Activated CD4-positive, alpha-beta T cell treated with anti-CD3 and anti-CD28 coated beads, Interleukin-2, amount 50 U/mL, for 24 hours (primary cell): ENCODE measurements around the gene C11orf52.
"Not testable (repeated sequence)": the region's sequence is repeated elsewhere in the genome, so short reads cannot be mapped to it uniquely, and the experiment has no call there.

ENCODE experiments used
- DNase-seq, 2 donors: peaks; one replicate each; pipeline ENCODE4 v3.0.0-alpha.2; 2020; ENCODE audit warnings: low read depth in 1 of 2, low spot score in 1 of 2

Gene C11orf52, protein sequence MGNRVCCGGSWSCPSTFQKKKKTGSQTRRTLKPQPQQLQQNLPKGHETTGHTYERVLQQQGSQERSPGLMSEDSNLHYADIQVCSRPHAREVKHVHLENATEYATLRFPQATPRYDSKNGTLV

DNA sequence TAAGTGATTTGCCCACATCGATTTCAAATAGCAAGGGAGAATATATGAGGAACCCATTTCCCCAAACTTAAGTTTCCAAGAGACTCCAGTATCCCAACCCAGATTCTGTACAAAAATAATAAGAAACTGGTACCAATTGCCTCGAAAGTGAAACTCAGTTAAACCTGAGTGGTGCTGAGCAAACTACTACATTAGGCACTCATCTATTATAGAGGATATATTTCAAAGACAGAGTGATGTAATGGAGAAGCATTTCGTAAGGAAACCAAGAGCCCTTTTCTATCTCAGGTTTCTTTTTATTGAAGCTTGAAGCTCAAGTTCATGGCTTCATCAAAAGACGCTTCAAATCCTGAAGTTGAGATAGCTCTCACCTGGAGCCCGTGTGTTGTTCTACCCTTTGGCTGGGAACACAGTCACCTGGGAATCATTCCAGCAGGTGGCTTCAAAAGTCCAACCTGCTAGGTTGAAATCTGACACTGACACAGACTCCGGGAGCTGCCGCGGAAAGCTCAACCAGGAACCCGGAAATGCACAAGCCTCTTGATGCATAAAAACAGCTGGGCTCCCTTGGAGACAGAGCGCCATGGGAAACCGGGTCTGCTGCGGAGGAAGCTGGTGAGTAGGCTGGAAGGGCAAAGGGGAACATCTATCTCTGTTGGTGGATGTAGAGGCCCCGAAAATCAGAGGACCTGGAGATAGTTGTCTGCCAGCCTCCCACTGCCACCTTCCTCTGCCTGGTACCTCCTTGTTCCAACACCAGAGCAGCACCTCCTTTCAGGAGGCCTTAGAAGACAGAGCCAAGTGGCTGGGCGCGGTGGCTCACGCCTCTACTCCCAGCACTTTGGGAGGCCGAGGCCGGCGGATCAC, at the start of gene C11orf52:
C11orf52 (plus strand) TSS at position 524 of the 867 bp plus-strand sequence; CDS start at position 584, 60 bp downstream.
- no peak for DNase-seq

DNA sequence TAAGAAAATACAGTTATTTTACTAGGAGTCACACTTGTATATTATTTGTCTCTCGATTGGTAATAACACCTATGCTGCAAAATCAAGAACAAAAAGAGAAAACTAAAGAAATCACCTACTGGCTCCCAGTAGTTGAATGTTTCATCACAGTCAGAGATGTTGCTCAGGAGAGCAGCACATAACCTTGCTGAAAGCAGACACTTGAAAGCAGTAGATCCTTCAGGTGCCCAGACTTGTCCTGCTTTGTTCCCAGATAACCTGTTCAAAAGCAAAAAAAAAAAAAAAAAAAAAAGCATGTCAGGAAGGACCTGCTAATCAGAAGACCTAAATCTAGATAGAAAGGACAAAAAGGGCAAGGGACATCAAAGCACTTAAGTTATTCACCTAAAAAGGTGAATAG, 48.6 kb upstream of the C11orf52 start:
- no peak for DNase-seq

DNA sequence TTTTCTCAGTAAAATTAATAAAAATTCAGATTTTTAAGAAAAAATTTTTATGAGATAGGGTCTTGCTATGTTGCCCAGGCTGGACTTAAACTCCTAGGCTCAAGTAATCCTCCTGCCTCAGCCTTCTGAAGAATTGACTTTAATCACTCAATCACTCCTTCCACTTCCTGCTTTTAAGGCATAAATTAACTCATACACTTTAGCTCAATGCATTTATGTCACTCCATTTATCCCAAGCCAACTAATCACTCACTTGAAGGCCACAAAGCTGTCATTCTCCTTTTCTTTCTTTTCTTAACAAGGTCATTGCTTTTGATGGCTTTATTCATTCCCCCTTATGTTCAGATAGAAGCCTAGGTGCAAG, 48.2 kb upstream of the C11orf52 start:
- no peak for DNase-seq

DNA sequence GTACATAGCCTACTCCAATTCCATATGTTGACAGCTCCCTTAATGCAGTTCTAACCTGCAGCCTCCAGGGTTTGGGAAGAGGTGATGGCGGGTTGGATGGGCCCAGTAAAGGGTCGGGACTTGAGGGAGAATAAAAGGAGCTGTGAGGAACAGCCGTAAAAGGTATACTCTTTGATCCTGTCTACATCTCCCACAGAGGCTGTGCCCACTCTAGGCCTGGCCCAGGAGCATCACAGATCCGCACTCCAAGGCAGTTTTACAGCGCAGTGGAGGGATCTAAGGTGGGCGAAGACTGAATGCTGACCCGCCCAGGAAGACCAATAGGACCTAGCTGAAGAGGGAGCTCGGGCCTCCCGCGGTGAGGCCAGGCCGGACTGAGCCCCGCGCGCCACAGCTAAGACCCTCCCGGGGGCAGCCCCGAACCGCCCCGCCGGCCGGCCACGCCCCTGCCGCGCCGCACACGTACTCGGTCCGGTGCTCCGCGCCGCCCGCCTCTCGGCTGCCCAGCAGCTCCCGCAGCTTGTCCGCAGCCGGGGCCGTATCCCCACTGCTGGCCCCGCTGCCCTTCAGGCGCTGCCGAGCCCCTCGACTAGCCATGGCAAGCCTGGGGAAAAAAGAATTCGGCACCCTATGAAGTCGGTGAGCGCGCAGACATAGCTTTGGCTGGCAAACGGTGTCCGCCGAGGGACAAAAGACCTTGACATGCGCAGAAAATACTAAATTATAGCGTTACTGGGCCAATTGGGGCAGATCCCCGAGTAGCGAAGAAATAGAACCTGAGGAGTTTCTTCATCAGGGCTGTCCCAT, 47.6 kb upstream of the C11orf52 start, which contains the start of gene ALG9:
ALG9 (minus strand) TSS at position 696 of the 807 bp plus-strand sequence; CDS start at position 597, 99 bp downstream.
- DNase-seq, result peak; percentile 86 to 88

DNA sequence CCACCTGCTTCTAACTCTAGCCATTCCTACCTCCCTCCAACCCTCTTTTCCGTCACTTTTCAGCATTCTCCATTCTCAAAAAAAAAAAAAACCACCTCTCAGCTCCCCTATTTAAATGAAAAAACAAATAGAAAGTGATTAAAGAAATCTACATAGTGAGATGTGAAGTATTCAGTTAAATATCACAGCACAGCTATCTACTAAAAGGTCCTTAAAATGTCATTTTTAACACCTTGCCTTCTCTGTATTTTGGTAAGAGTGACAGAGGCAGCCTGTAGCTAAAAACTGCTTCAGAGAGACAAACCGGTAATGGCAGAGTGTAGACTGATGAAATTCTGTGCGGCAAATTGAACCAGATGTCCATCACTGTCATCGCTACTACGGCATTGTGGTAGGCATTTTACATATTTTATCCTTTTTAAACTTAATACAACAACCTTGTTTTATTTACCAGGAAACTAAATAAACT, 47.0 kb upstream of the C11orf52 start:
- DNase-seq, result no peak

DNA sequence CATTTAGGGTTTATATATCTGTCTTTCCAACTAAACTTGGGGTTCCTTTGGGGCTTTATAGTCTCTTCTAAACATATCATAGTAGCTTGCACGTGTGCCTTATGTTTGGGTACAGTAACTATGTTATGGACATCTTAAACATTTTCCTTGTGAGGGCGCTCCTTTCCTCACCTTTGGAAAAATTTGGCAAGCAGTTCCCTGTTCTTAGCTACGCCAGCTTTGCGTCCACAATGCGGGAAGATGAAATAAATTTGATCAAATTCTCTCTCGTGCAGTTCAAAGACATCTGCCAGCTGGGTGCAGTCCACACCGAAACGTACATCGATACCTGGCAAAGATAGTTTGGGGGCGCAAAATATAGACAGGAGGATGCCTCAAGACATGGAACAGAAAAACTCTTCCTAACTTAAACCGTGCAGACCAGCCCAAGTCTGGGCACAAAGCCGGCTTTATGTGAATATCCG, 40.3 kb upstream of the C11orf52 start:
- no peak for DNase-seq

DNA sequence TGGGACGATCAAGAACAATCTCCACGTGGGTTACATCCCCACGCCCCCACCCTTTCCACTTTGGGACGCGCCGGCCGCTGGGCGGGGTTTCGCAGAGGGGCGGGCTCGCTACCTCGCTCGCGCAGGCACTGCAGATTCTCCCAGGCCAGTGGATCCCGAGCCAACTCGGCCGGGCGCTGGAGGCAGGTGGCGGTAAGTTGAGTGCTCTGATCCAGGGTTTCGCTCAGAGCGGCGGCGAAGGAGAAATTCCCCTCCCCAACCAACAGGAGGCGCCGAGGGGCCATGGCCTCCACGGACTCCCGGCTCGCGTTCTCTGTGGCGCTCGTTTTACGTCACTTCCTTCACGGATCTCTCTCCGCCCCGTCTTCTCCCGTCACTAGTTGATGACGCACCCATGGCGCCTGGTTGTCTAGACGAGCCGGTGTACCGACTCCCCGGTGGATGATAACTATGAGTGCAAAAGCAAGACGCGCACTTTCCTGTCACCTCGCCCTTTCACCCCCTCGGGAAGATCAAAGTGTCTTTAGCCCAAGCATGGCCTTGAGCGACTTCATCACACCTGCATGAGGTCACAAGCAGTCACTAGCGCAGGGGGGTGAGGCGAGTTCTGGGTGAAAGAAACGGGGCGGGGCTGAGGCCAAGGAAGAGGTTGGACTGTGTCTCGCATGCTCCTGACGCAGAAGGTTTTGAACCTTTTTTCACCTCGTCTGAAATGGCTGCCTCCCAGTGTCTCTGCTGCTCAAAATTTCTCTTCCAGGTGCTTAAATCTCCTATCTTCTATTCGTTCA, 39.7 kb upstream of the C11orf52 start, which contains the start of the genes CFAP68 and FDXACB1:
CFAP68 (plus strand) TSS at position 693 of the 788 bp plus-strand sequence; CDS start at position 713, 20 bp downstream.
FDXACB1 (minus strand) TSS at position 317 of the 788 bp plus-strand sequence; CDS start at position 284, 33 bp downstream.
- peak; percentile 92 to 94 for DNase-seq

DNA sequence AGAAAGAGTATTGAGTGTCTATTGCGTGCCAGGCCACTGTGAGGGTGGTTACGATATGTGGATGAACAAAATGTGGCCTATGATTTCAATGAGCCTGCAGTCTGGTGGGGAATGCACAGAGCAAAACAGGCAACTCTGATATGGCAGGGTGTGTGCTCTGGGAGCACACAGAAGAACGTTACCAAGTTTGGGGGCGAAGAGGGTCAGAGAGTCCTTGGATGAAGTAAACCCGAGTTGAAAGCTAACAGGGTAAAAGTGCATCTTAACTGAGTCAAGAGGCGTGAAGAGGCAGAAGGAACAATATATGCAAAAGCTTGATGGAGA, 39.1 kb upstream of the C11orf52 start:
- DNase-seq, result no peak

DNA sequence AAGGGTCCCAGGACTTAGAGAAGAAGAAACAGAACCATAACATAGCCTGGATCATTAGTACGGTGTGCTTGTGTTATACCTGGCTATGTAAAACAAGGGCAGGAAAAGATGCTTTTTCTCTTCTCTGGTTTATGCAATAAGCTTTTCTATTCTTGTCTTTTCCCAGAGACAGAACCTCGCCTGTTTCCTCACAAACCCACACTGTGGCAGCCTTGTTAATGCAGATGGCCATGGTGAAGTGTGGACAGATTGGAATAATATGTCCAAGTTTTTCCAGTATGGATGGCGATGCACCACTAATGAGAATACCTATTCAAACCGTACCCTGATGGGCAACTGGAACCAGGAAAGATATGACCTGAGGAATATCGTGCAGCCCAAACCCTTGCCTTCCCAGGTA, 36.5 kb upstream of the C11orf52 start:
- DNase-seq, result no peak

DNA sequence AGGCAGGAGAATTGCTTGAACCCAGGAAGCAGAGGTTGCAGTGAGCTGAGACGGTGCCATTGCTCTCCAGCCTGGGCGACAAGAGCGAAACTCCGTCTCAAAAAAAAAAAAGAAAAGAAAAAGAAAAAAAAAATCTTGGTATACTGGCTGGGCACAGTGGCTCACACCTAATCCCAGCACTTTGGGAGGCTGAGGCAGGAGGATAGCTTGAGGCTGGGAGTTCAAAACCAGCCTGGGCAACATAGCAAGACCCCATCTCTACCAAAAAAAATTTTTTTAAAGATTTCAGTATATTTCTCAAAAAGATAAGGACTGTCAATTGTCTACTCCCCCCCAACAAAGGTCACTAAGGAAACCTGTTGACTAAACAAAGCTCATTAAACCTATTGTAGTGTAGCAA, 33.7 kb upstream of the C11orf52 start:
- DNase-seq, result not testable (repeated sequence)

DNA sequence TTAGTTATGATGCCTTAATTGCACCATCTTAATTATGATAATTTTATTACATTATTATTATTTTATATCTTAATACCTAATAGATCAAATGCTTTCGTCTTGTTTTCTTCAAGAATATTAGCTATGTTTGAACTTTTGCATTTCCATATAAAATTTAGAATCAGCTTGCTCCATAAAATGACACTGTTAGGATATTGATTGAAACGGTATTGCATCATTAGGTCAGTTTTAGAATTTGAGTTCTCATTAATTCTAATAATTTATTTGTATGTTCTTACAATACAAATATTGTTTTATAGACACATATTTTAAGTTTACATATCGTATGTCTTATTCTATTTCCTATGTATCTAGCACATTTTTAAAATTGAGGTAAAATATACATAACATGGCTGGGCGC, 32.7 kb upstream of the C11orf52 start:
- DNase-seq, result no peak

DNA sequence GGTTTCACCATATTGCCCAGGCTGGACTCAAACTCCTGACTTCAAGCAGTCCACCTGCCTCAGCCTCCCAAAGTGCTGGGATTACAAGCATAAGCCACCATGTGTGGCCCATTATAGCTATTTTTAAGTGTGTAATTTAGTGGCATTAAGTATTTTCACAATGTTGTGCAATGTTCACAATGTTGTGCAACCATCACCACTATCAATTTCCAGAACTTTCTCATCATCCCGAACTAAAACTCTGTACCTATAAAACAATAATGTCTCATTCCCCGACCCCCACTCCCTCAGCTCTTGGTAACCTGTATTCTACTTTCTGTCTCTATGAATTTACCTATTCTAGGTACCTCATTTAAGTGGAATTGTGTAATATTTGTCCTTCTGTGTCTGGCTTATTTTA, 31.9 kb upstream of the C11orf52 start:
- DNase-seq, result no peak

DNA sequence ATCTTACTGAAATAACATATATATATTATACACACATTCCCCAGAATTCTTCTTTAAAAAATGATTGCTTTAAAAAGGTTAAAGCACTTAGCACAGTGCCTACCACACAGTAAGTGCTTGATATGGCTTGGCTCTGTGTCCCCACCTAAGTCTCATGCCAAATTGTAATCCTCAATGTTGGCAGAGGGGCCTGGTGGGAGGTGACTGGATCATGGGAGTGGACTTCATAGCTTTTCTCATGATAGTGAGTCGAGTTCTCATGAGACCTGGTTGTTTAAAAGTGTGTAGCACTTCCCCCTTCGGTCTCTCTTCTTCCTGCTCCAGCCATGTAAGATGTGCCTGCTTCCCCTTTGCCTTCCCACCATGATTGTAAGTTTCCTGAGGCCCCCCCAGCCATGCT, 13.3 kb upstream of the C11orf52 start:
- no peak for DNase-seq

DNA sequence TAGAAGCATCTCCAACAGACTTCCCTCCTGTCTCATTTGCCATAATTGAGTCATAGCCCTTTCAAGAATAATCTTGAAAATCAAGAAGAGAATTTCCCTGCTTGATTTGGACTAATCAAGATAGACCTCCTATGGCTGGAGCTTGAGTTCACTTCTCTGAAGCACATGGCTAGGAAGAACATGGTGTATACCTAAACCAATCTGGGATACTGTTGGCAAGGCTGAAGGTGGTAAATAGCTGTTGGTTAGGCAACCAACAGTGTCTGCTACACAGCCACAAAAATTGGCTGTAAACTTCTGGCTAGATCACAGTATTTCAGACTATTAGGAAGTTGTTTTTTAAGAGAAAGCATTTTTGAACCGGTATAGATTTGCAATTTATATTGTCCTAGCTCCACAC, 12.0 kb upstream of the C11orf52 start:
- no peak for DNase-seq

DNA sequence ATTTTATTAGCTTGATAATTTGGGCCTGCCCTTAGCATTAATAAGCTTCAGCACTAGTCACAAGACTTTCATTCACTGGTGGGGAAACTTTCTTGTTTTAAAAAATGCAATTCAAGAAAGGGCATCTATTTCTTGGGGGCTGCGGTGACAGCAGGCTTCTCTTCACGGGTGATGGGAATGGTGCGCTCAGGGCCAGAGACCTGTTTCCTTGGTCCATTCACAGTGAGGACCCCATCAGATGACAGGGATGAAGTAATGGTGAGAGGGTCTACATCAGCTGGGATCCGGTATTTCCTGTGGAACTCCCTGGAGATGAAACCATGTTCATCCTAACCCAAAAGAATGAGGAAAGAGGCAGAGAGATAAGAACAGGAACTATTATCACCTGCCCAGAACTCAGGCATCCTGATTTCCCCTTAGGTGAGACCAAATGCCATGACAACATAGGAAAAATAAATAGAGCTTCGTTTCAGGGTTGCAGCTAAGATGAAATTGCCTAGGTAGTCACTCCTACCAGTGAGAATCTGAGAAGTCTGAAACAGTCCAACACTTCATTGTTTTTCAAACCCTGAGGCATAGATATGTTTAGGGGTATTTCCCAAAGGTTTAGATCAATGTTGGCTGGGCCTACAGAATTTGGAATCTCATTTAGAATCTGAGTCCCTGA, 9.9 kb upstream of the C11orf52 start:
- DNase-seq, result no peak

DNA sequence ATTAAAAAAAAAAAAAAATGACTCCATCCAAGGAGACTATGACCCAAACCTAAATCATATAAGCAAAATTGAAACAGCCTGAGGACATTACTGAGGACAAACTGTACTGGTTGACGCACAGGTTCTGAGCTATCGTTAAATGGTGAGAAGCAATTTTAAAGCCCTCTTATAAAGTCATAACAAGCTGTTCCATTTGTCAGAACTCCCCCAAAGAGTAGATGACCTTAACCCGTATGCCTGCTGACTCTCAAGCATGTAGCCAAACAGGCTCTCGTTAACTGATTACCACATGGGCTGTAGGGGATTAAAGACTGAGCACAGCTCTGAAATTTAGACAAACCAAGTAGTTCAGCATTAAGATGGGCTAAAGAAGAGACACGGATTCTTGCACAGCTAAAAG, 9.3 kb upstream of the C11orf52 start:
- DNase-seq, result no peak

DNA sequence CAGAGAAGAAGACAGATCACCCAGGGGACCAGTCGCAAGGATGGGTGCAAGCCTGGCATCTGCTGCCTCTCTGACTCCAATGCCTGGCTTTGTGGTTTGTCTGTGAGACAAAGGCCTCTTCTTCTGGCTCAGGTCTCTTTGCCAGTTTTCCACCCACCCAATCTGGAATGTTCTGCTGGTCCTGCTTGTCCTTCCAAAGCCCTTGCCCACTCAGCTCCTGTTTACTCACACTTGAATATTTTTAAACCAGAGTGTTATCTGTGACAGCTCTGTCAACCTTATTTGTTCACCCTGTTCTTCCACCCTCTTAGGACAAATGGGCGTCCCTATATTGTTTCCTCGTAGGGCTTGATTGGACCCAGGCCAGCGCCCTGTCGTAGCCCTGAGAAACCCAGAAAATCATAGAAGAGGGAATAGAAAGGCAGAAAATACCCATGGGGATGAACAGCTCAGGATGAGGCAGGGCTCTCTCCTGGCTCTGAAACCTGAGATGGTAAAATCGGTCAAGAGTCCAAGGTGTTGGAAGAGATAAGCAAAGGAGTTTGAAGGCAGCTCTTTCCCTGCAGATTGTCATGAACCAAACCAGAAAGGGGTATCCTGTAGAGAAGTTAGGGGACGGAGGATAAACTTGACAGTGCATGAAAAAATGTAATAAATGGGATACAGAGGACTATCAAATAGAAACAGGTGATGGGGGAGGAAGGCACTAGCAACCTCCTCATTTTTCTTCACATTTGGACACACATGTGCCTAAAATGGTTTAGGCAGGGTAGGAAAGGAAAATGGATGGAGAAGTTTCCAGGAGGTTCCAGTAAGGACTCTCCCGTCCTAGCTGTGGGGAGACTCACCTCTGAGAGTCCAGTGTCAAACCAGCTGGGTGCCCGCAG, 7.8 kb upstream of the C11orf52 start:
- DNase-seq, result no peak

DNA sequence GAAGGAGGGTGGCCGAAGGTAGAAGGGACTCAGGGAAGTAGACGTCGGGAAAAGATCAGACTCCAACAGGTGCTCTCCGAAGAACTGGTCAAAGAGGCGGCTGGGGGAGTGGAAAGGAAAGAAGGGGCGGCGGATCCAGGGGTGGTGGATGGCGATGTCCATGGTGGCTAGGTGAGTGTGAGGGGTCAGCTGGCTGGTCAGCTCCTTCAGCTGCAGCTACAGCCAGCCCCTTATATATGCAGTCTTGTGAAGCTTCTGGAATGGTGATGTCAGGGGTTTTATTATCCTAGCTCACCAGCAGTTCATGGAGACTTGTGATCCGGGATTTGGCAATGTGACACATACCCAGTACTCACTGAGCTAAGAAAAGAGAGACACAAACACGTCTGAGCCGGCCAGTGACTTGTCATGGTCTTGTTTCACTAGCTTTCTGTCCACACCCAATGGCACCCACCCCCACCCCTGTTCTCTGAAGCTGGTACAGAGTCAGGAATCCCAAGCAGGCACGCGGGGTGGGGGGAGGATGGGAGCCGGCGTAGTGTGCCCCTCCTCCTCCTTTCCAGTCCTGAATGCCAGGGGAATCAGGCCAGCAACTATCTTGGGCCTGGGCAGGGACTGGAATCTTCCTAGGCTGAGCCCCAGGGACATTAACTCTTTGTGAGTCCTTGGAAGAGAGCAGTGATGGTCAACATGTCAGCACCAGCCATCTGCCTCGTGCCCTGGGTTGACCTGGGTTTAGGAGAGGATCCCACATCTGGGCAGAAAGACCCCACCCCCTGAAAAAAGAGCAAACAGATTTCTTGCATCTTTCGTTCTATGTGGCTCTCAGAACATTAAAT, 6.9 kb upstream of the C11orf52 start, which contains the start of gene CRYAB:
CRYAB (minus strand) TSS at position 208 of the 839 bp plus-strand sequence; CDS start at position 162, 46 bp downstream.
- no peak for DNase-seq
